ENCODE measurements around the gene ZNF595. TPM values are rescaled to one million over a fixed set of nuclear protein-coding genes. Genes with fewer than 3 reads are reported as not detected.
"Not testable (repeated sequence)": the region's sequence is repeated elsewhere in the genome, so short reads cannot be mapped to it uniquely, and the experiment has no call there.

The ZNF595 gene
- total RNA-seq, 1 experiment from 2014 or later: 36.7 TPM

DNA sequence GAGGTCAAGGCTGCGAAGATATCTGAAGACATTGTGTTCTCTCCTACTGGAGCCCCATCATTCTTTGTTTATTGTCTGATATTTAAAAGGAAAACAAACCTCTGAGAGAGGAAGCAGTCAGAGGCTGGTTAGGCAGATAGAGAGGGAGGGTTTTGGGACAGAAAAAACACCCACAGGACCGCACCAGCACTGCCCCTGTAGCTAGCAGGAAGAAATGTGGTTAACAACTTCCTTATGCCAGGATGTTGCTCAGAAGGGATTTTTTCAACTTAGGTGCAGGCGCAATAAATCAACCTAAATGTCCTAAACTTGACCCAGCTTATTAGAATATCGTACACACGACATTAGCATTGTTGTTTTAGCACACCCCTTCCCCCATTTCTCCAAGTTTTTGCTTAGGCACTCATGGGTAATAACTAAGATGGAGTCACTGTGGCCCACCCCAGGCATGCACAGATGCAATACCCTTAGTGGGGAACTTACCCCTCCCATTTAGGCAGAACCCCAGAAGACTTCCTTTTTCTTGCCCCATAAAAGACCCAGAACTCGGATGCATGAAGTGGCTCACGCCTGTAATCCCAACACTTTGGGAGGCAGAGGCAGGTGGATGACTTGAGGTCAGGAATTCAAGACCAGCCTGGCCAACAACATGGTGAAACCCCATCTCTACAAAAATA is 68.4 kb downstream of the ZNF595 start:
- ATAC-seq: no peak
- Histone ChIP-seq H3K9me3 (ENCODE audit: control insufficient read depth, insufficient read depth, low read depth, low read length) (peaks cover 5% of the 10 kb centered on the region; the same call in 1 of the 2 replicates), H3K4me1 (ENCODE audit: control insufficient read depth, insufficient read depth, low read length) (no peaks in the 10 kb centered on the region), H3K4me3 (ENCODE audit: low read depth in 2 of 2, low read length in 2 of 2) (no peak overlapping the region), H3K36me3 (ENCODE audit: control insufficient read depth, insufficient read depth, low read length) (no peaks in the 10 kb centered on the region; the same call in 1 of the 2 replicates), H3K27ac (ENCODE audit: low read length) (no peak overlapping the region), H3K27me3 (ENCODE audit: control insufficient read depth, insufficient read depth, low read length) (no peaks in the 10 kb centered on the region)
- TF ChIP-seq, protein P1, sequence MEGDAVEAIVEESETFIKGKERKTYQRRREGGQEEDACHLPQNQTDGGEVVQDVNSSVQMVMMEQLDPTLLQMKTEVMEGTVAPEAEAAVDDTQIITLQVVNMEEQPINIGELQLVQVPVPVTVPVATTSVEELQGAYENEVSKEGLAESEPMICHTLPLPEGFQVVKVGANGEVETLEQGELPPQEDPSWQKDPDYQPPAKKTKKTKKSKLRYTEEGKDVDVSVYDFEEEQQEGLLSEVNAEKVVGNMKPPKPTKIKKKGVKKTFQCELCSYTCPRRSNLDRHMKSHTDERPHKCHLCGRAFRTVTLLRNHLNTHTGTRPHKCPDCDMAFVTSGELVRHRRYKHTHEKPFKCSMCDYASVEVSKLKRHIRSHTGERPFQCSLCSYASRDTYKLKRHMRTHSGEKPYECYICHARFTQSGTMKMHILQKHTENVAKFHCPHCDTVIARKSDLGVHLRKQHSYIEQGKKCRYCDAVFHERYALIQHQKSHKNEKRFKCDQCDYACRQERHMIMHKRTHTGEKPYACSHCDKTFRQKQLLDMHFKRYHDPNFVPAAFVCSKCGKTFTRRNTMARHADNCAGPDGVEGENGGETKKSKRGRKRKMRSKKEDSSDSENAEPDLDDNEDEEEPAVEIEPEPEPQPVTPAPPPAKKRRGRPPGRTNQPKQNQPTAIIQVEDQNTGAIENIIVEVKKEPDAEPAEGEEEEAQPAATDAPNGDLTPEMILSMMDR (IDR thresholded peaks at IDR 0.05): no peak
- TF ChIP-seq POLR2AphosphoS5 (IDR thresholded peaks at IDR 0.05; ENCODE audit: low read depth, low read length): no peak
- TF ChIP-seq TCF7L2 (IDR thresholded peaks at IDR 0.05; ENCODE audit: low read depth, low read length): no peak
- no peak for TF ChIP-seq SIN3A (IDR thresholded peaks at IDR 0.05; ENCODE audit: borderline replicate concordance, insufficient read depth, low read depth, low read length)
- TF ChIP-seq, protein P2, sequence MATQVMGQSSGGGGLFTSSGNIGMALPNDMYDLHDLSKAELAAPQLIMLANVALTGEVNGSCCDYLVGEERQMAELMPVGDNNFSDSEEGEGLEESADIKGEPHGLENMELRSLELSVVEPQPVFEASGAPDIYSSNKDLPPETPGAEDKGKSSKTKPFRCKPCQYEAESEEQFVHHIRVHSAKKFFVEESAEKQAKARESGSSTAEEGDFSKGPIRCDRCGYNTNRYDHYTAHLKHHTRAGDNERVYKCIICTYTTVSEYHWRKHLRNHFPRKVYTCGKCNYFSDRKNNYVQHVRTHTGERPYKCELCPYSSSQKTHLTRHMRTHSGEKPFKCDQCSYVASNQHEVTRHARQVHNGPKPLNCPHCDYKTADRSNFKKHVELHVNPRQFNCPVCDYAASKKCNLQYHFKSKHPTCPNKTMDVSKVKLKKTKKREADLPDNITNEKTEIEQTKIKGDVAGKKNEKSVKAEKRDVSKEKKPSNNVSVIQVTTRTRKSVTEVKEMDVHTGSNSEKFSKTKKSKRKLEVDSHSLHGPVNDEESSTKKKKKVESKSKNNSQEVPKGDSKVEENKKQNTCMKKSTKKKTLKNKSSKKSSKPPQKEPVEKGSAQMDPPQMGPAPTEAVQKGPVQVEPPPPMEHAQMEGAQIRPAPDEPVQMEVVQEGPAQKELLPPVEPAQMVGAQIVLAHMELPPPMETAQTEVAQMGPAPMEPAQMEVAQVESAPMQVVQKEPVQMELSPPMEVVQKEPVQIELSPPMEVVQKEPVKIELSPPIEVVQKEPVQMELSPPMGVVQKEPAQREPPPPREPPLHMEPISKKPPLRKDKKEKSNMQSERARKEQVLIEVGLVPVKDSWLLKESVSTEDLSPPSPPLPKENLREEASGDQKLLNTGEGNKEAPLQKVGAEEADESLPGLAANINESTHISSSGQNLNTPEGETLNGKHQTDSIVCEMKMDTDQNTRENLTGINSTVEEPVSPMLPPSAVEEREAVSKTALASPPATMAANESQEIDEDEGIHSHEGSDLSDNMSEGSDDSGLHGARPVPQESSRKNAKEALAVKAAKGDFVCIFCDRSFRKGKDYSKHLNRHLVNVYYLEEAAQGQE (IDR thresholded peaks at IDR 0.05; ENCODE audit: insufficient read depth in 1 of 2, low read depth in 2 of 2, low read length in 1 of 2): no peak
- no TSS peak for BruUV-seq (replicated peaks)
- in situ Hi-C loops (cut with HindIII; ENCODE audit: low pct_unique_long_range_greater_than_20kb, low sequenced_read_pairs): no loop called here
- ChIA-PET POLR2A (no interaction called here), CTCF (no interaction called here)
- no peak for DNase-seq (ENCODE audit: low read depth, low spot score)
- intact Hi-C loops (cut with micrococcal nuclease; ENCODE audit: unreplicated experiment): no loop called here

- CTCF ChIA-PET: interaction anchor here (0.6 kb wide), 1 partner anchor 355 kb away, joined by 3 read pairs; no protein-coding TSS in a partner anchor
- ATAC-seq; in situ Hi-C loops (cut with HindIII; ENCODE audit: low pct_unique_long_range_greater_than_20kb, low sequenced_read_pairs); POLR2A ChIA-PET; H3K27me3 ChIP-seq (ENCODE audit: control insufficient read depth, insufficient read depth, low read length); H3K9me3 ChIP-seq (ENCODE audit: control insufficient read depth, insufficient read depth, low read depth, low read length); H3K4me1 ChIP-seq (ENCODE audit: control insufficient read depth, insufficient read depth, low read length); H3K36me3 ChIP-seq (ENCODE audit: control insufficient read depth, insufficient read depth, low read length); intact Hi-C loops (cut with micrococcal nuclease; ENCODE audit: unreplicated experiment); DNase-seq (ENCODE audit: low read depth, low spot score); BruUV-seq (replicated peaks): not testable (repeated sequence)
- Histone ChIP-seq H3K4me3 (ENCODE audit: low read depth in 2 of 2, low read length in 2 of 2) (peak overlapping the region; percentile 55 to 84), H3K27ac (ENCODE audit: low read length) (peak overlapping the region; percentile 93)
These were observed 70.8 kb downstream of the ZNF595 start for GRCh38 chr4:123922-124274.
